GM10847 (cell line): ENCODE measurements around the gene SESN1.

Experiments used
- POLR2A ChIP-seq: IDR thresholded peaks from 2 replicates; pipeline ENCODE4 v1.6.1; 2011; ENCODE audit not compliant: insufficient read length; ENCODE audit errors: extremely low read depth

The SESN1 gene

GRCh38 chr6:109094416-109095035 lies at the start of gene SESN1:
TSS of gene SESN1 (minus strand) at chr6:109094846. CDS start at chr6:109094073, 773 bp downstream.
- TF ChIP-seq POLR2A: peak; percentile 31

DNA sequence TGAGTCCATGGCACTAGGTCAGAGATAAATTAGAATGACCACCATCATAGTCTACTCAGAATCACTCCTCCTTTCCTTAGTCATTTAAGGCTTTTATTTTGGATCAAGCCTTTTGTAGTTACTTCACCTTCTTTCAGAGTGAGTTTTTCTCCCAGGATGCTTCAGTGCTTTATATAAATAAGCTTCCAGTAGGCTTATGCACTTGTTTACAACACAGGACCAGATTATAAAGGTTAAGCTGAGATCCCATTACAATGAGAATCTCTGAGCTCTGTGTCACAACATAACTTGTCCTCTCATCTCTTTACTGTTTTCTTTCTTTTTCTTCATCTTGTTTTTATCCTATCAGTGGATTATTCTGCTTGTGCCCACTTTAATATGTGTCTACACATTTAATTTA lies 48.5 kb upstream of the SESN1 start:
- TF ChIP-seq POLR2A: no peak

GRCh38 chr6:109139109-109139508 lies 44.5 kb upstream of the SESN1 start:
- TF ChIP-seq POLR2A: no peak

GRCh38 chr6:109130065-109130464 lies 35.4 kb upstream of the SESN1 start:
- TF ChIP-seq POLR2A: no peak

DNA sequence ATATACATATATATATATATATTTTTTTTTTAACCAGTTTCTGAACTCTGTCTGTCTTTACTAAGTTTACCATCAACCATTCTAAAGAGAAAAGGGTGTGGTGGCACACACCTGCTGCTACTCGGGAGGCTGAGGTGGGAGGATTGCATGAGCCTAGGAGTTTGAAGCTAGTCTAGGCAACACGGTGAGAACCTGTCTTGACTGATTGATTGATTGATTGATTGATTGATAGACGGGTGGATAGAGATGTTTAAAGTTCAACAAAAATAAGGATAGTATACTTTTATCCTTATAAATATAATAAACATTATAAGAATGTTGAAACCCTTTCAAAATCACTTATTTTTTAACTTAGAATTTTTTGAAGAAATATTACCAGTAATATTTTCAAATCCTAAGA lies 30.9 kb upstream of the SESN1 start:
- no peak for TF ChIP-seq POLR2A

GRCh38 chr6:109124219-109124618 lies 29.6 kb upstream of the SESN1 start:
- TF ChIP-seq POLR2A: no peak

GRCh38 chr6:109121411-109121810 lies 26.8 kb upstream of the SESN1 start:
- TF ChIP-seq POLR2A: no peak

GRCh38 chr6:109118871-109119354 lies 24.3 kb upstream of the SESN1 start:
- no peak for TF ChIP-seq POLR2A

DNA sequence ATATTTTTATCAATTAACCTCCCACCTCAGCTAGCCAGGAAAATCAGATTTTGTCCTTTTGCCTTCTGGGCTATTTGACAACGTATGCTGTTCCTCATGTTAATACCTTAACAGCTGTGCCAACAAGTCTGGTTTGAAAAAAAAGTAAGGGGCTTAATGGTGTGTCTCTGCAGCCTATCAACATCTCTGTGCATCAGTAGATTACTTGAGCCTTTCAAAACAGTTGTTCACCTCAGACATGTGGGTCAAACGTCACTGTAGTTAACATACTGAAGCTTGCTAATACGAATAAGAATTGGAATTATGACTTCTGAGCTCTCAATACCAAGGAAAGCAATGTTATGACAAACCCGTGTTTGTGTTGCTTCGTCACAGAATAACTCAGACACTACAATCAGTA lies 23.7 kb upstream of the SESN1 start:
- TF ChIP-seq POLR2A: no peak

DNA sequence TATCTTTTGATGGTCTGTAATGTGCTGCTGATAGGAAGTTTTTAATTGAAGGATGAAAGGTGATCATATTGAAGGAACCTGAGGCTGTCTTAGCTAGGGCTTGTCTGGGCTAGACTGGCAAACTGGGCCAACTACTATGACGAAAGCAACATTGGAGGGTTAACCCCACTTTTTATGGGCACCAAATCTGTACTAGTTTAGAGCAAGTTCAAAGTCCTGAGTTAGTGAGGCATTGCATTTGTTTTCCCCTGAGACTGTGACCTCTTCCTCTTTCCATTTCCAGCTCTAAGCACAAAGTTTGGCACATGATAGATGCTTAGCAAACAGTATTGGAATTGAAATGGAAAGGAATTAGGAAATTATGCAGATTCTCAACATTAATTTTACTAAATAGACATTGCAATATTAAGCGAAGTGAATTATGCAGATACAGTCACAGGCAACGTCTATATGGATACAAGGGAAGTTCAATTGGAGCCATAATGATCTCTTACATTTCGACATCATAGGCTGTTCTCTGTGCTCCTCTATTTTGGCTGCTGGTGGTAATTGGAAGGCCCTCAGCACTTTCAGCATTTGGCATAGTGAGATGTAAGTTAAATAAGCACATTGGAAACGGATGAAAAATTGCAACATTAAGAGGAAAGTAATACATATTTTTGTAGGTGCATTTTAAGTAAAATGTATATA lies 22.8 kb upstream of the SESN1 start:
- no peak for TF ChIP-seq POLR2A

DNA sequence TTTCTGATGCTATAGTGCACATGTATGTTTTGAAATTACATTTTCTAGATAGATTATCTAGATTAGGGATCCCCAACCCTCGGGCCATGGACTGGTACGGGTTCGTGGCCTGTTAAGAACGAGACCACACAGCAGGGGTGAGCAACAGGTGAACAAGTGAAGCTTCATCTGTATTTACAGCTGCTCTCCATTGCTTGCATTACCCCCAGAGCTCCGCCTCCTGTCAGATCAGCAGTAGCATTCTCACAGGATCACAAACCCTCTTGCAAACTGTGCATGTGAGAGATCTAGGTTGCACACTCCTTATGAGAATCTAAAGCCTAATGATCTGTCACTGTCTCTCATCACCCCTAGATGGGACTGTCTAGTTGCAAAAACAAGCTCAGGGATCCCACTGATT lies 11.0 kb upstream of the SESN1 start:
- TF ChIP-seq POLR2A: no peak

DNA sequence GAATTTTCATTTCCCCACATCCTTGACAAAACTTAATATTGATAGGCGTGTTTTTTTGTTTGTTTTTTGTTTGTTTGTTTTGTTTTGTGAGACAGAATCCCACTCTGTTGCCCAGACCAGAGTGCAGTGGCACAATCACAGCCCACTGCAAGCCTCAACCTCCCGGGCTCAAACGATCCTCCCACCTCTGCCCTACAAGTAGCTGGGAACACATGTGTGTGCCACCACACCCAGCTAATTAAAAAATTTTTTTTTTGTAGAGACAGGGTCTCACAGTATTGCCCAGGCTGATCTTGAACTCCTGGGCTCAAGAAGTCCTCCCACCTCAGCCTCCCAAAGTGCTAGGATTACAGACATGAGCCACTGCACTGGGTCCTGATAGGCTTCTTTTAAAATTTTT lies 9.9 kb upstream of the SESN1 start:
- no peak for TF ChIP-seq POLR2A

DNA sequence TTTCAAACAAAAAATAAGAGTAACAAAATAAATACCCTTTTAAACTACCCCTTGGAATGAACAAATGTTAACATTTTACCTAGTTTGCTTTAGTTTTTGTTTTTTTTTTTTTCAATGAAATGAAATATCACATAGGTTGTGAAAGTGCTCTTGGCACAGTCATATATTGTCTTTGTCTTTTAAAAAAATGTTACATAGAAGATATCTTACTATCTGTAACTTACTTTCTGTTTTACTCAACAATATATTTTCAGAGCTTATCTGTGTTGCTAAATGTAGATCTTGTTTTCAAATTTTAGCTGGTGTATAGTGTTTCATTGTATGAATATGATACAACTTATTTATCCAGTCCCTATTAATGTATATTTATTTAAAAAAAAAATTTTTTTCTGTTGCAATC lies 9.3 kb upstream of the SESN1 start:
- no peak for TF ChIP-seq POLR2A

DNA sequence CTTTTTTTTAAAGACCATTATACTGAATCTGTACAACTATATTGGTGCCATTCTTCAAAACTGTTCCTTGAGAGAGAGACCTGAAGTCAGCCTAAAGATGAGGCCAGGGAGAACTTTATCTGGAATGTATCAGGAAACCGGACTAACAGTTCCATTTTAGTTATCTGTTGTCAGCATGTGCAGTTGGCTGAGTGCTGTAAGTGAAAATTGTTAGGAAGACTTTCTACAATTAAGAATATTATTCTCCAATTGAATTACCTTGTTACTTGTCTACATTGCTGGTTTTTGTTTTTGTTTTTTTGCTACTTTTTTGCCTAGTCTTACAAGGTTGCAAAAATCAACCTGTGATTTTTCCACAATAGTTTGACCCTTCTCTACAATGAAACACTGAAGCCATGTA lies 8.1 kb upstream of the SESN1 start:
- no peak for TF ChIP-seq POLR2A

DNA sequence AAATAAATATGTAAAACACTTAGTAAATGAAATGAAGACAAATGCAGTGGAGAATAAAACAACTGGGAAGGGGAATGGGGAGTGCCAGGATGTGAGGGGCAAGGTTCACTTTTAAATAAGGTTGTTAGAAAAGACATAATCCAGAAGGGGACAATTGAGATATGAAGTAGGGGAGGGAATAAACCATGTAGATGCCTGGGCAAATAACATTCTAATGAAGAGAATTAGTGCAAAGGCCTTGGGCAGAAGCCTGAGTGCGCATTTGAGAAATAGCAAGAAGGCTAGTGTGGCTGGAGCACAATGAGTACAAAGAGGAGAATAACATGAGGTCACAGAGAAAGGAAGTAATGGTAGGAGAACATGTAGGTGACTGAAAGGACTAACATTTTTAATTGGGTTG lies 3.0 kb upstream of the SESN1 start:
- TF ChIP-seq POLR2A: no peak

- no peak for TF ChIP-seq POLR2A
Observed at GRCh38 chr6:109096208-109096607, 1.6 kb upstream of the SESN1 start.

DNA sequence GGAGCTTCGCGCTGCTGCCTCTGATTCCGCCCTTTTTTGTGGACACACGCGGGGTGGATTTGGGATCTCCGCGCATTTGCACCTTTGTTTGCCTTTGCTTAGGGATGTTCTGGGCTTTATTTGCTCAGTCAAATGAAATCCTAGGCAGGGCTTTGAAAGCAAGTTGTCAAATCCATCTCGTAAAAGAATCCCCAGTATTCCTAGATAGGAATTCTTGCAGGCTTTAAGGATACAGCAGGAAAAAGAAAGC lies 1.1 kb upstream of the SESN1 start:
- no peak for TF ChIP-seq POLR2A
